K562 (cell line): Measurements from ENCODE around the gene MARCKSL1. TPM values are rescaled to one million over a fixed set of nuclear protein-coding genes. Genes with fewer than 3 reads are reported as not detected.

ENCODE experiments used
- ADNP ChIP-seq: fragments of 200-800 bp; sonication (Bioruptor generic); IDR thresholded peaks from 2 replicates; pipeline ENCODE4 v1.6.1; 2016; ENCODE audit warnings: missing genetic modification characterization, missing compliant biosample characterization
- CXXC5 ChIP-seq: fragments of 250-450 bp; sonication (Bioruptor Pico); IDR thresholded peaks from 2 replicates; pipeline ENCODE4 v1.8.0; 2022; ENCODE audit warnings: inconsistent platforms, mild to moderate bottlenecking, moderate library complexity
- DPF2 ChIP-seq: fragments of 450-650 bp; IDR thresholded peaks from 2 replicates; pipeline ENCODE4 v1.6.1; 2016
- E4F1 ChIP-seq: fragments of 250-450 bp; sonication (Bioruptor Pico); IDR thresholded peaks from 2 replicates; pipeline ENCODE4 v1.5.0; 2021; ENCODE audit warnings: mild to moderate bottlenecking, borderline replicate concordance
- ILF3 ChIP-seq: fragments of 450-650 bp; IDR thresholded peaks from 2 replicates; pipeline ENCODE4 v1.6.1; 2018; ENCODE audit warnings: antibody characterized with exemption, mild to moderate bottlenecking, moderate library complexity, borderline replicate concordance
- MEF2A ChIP-seq: IDR thresholded peaks from 2 replicates; pipeline ENCODE4 v1.6.1; 2011; ENCODE audit warnings: low read depth, mild to moderate bottlenecking, low read length, moderate library complexity; ENCODE audit not compliant: control insufficient read depth
- MTA3 ChIP-seq: fragments of 450-650 bp; formaldehyde crosslinking; IDR thresholded peaks from 2 replicates; pipeline ENCODE4 v1.6.1; 2017; ENCODE audit warnings: mild to moderate bottlenecking, borderline replicate concordance
- OTX1 ChIP-seq: fragments of 450-650 bp; formaldehyde crosslinking; IDR thresholded peaks from 2 replicates; pipeline ENCODE4 v1.4.0; 2022; ENCODE audit warnings: mild to moderate bottlenecking
- PYGO2 ChIP-seq: fragments of 450-650 bp; IDR thresholded peaks from 2 replicates; pipeline ENCODE4 v1.6.1; 2016; ENCODE audit warnings: mild to moderate bottlenecking, missing genetic modification characterization, moderate library complexity, missing compliant biosample characterization
- TAL1 ChIP-seq: fragments of 450-650 bp; IDR thresholded peaks from 2 replicates; pipeline ENCODE4 v1.6.1; 2016; ENCODE audit warnings: mild to moderate bottlenecking
- TARDBP ChIP-seq: fragments of 450-650 bp; IDR thresholded peaks from 2 replicates; pipeline ENCODE4 v1.6.1; 2016
- ZBTB5 ChIP-seq: fragments of 450-650 bp; IDR thresholded peaks from 2 replicates; pipeline ENCODE4 v1.6.1; 2017; ENCODE audit warnings: antibody characterized with exemption
- ZNF212 ChIP-seq: fragments of 450-650 bp; formaldehyde crosslinking; IDR thresholded peaks from 2 replicates; pipeline ENCODE4 v1.4.0; 2020; ENCODE audit warnings: mild to moderate bottlenecking
- polyA plus RNA-seq, 8 experiments: library from polyadenylated mRNA; depleted of rRNA in 4 of 8; stranded (reverse) in 5 of 8; unstranded in 3 of 8; fragments of >200 nt; fragmentation: Nextera tagmentation in 2 of 8; fragmentation: Illumina TruSeq in 1 of 8; extraction: Ambion mirVana in 2 of 8; extraction: Trizol in 1 of 8; gene quantifications; 2 replicates each; pipeline versions ENCODE4 v1.2.1 to v1.2.3, GENCODE V29; 2011 to 2014; ENCODE audit warnings: inconsistent platforms in 1 of 8, missing spikeins in 1 of 8
- total RNA-seq, 7 experiments: library from RNA; depleted of rRNA in 6 of 7; stranded (reverse); fragments of >200 nt in 6 of 7; fragmentation: Illumina TruSeq in 2 of 7; extraction: Trizol in 2 of 7; gene quantifications; 2 replicates each; pipeline versions ENCODE4 v1.2.1 to v1.2.3, GENCODE V29; 2011 to 2021; ENCODE audit warnings: low replicate concordance in 1 of 7
- TF ChIP-seq, protein P1 (sequence below): fragments of 450-650 bp; IDR thresholded peaks from 2 replicates; pipeline ENCODE4 v1.6.1; 2017; ENCODE audit warnings: antibody characterized with exemption, mild to moderate bottlenecking
- TF ChIP-seq, protein P2 (sequence below): fragments of 250-450 bp; sonication (Bioruptor Pico); IDR thresholded peaks from 2 replicates; pipeline ENCODE4 v1.4.0; 2020; ENCODE audit warnings: mild to moderate bottlenecking, moderate library complexity
- TF ChIP-seq, protein P3 (sequence below): IDR thresholded peaks from 2 replicates; pipeline ENCODE4 v1.6.1; 2014; ENCODE audit warnings: antibody characterized with exemption

MARCKSL1 gene
- total and polyA plus RNA-seq, 9 of the 15 experiments (the other 6 are each of a cell fraction or from before 2014, with no cell fraction given): 14.7 to 325 (median 155) TPM

GRCh38 chr1:32291708-32292538, 44.1 kb downstream of the MARCKSL1 start, which contains the start of gene HDAC1 (continued):
- TF ChIP-seq, protein P1, sequence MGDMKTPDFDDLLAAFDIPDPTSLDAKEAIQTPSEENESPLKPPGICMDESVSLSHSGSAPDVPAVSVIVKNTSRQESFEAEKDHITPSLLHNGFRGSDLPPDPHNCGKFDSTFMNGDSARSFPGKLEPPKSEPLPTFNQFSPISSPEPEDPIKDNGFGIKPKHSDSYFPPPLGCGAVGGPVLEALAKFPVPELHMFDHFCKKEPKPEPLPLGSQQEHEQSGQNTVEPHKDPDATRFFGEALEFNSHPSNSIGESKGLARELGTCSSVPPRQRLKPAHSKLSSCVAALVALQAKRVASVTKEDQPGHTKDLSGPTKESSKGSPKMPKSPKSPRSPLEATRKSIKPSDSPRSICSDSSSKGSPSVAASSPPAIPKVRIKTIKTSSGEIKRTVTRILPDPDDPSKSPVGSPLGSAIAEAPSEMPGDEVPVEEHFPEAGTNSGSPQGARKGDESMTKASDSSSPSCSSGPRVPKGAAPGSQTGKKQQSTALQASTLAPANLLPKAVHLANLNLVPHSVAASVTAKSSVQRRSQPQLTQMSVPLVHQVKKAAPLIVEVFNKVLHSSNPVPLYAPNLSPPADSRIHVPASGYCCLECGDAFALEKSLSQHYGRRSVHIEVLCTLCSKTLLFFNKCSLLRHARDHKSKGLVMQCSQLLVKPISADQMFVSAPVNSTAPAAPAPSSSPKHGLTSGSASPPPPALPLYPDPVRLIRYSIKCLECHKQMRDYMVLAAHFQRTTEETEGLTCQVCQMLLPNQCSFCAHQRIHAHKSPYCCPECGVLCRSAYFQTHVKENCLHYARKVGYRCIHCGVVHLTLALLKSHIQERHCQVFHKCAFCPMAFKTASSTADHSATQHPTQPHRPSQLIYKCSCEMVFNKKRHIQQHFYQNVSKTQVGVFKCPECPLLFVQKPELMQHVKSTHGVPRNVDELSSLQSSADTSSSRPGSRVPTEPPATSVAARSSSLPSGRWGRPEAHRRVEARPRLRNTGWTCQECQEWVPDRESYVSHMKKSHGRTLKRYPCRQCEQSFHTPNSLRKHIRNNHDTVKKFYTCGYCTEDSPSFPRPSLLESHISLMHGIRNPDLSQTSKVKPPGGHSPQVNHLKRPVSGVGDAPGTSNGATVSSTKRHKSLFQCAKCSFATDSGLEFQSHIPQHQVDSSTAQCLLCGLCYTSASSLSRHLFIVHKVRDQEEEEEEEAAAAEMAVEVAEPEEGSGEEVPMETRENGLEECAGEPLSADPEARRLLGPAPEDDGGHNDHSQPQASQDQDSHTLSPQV: peak; percentile 96
- TF ChIP-seq E4F1 (CRISPR knock-in tag) (no peak; the same call in 1 of the 2 replicates), ILF3 (no peak), TARDBP (0 out of 2 replicates have a peak, but pooled peaks have one; percentile 63), CXXC5 (CRISPR knock-in tag) (peak; percentile 90), ADNP (tag) (0 out of 2 replicates have a peak, but pooled peaks have one; percentile 11), ZNF212 (CRISPR knock-in tag) (no peak), MTA3 (peak; percentile 25; the same call in 1 of the 2 replicates), PYGO2 (tag) (no peak), MEF2A (no peak), TAL1 (no peak; the same call in 1 of the 2 replicates), ZBTB5 (peak; percentile 78; the same call in 1 of the 2 replicates), DPF2 (peak; percentile 60; the same call in 1 of the 2 replicates), OTX1 (peak; percentile 92)
- TF ChIP-seq, protein P2, sequence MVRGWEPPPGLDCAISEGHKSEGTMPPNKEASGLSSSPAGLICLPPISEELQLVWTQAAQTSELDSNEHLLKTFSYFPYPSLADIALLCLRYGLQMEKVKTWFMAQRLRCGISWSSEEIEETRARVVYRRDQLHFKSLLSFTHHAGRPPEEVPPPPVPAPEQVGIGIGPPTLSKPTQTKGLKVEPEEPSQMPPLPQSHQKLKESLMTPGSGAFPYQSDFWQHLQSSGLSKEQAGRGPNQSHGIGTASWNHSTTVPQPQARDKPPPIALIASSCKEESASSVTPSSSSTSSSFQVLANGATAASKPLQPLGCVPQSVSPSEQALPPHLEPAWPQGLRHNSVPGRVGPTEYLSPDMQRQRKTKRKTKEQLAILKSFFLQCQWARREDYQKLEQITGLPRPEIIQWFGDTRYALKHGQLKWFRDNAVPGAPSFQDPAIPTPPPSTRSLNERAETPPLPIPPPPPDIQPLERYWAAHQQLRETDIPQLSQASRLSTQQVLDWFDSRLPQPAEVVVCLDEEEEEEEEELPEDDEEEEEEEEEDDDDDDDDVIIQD (CRISPR knock-in tag): no peak
- TF ChIP-seq, protein P3, sequence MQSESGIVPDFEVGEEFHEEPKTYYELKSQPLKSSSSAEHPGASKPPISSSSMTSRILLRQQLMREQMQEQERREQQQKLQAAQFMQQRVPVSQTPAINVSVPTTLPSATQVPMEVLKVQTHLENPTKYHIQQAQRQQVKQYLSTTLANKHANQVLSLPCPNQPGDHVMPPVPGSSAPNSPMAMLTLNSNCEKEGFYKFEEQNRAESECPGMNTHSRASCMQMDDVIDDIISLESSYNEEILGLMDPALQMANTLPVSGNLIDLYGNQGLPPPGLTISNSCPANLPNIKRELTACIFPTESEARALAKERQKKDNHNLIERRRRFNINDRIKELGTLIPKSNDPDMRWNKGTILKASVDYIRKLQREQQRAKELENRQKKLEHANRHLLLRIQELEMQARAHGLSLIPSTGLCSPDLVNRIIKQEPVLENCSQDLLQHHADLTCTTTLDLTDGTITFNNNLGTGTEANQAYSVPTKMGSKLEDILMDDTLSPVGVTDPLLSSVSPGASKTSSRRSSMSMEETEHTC: no peak
